Measurements from ENCODE around the gene ZNF79. TPM values are rescaled to one million over a fixed set of nuclear protein-coding genes. Genes with fewer than 3 reads are reported as not detected.

ZNF79 gene
- total and polyA plus RNA-seq, 4 donors: 1.0 to 10.3 (median 4.7) TPM

GRCh38 chr9:127489471-127490115 lies 65.4 kb downstream of the ZNF79 start:
- Histone ChIP-seq H3K27ac (ENCODE audit: low read depth in 1 of 2, low read length in 2 of 2) (no peak overlapping the region), H3K27me3 (ENCODE audit: control insufficient read depth in 1 of 2, insufficient read depth in 2 of 2, low read length in 1 of 2) (no peaks in the 10 kb centered on the region), H3K4me3 (ENCODE audit: low read length in 2 of 2) (no peak overlapping the region), H3K9me3 (ENCODE audit: control insufficient read depth, low read length) (no peaks in the 10 kb centered on the region), H3K4me1 (ENCODE audit: control insufficient read depth in 1 of 2, insufficient read depth in 2 of 2, low read length in 2 of 2) (no peaks in the 10 kb centered on the region), H3K36me3 (ENCODE audit: control insufficient read depth in 1 of 2, insufficient read depth in 2 of 2, low read length in 1 of 2) (peaks cover 5 to 9% of the 10 kb centered on the region in 2 donors)
- no peak for ATAC-seq (ENCODE audit: low FRiP score)
- intact Hi-C loops (cut with DNase I): no loop called here
- 78% methylated on average over 22 of the region's 22 CpGs for WGBS, 2 donors
- no peak for DNase-seq

GRCh38 chr9:127490535-127491230 lies 66.5 kb downstream of the ZNF79 start:
- Histone ChIP-seq H3K4me3 (ENCODE audit: low read length in 2 of 2) (no peak overlapping the region), H3K27ac (ENCODE audit: low read depth in 1 of 2, low read length in 2 of 2) (no peak overlapping the region), H3K9me3 (ENCODE audit: control insufficient read depth, low read length) (no peaks in the 10 kb centered on the region), H3K36me3 (ENCODE audit: control insufficient read depth in 1 of 2, insufficient read depth in 2 of 2, low read length in 1 of 2) (peaks cover 5 to 8% of the 10 kb centered on the region in 2 donors), H3K27me3 (ENCODE audit: control insufficient read depth in 1 of 2, insufficient read depth in 2 of 2, low read length in 1 of 2) (no peaks in the 10 kb centered on the region), H3K4me1 (ENCODE audit: control insufficient read depth in 1 of 2, insufficient read depth in 2 of 2, low read length in 2 of 2) (no peaks in the 10 kb centered on the region)
- intact Hi-C loops (cut with DNase I): no loop called here
- DNase-seq: no peak
- ATAC-seq (ENCODE audit: low FRiP score): no peak
- 88 to 89% methylated on average over 9 of the region's 9 CpGs for WGBS, 2 donors

GRCh38 chr9:127491516-127491915 lies 67.3 kb downstream of the ZNF79 start:
- no peak overlapping the region for H3K27ac ChIP-seq (ENCODE audit: low read depth in 1 of 2, low read length in 2 of 2)
- 89 to 91% methylated on average over 10 of the region's 10 CpGs for WGBS, 2 donors
- H3K9me3 ChIP-seq (ENCODE audit: control insufficient read depth, low read length): no peaks in the 10 kb centered on the region
- no peak overlapping the region for H3K4me3 ChIP-seq (ENCODE audit: low read length in 2 of 2)
- intact Hi-C loops (cut with DNase I): no loop called here
- ATAC-seq (ENCODE audit: low FRiP score) (no peak), DNase-seq (no peak)
- peaks cover 5 to 7% of the 10 kb centered on the region in 2 donors for H3K36me3 ChIP-seq (ENCODE audit: control insufficient read depth in 1 of 2, insufficient read depth in 2 of 2, low read length in 1 of 2)
- H3K27me3 ChIP-seq (ENCODE audit: control insufficient read depth in 1 of 2, insufficient read depth in 2 of 2, low read length in 1 of 2): no peaks in the 10 kb centered on the region
- no peaks in the 10 kb centered on the region for H3K4me1 ChIP-seq (ENCODE audit: control insufficient read depth in 1 of 2, insufficient read depth in 2 of 2, low read length in 2 of 2)

GRCh38 chr9:127492616-127493015 lies 68.4 kb downstream of the ZNF79 start:
- no peak for ATAC-seq (ENCODE audit: low FRiP score)
- Histone ChIP-seq H3K27ac (ENCODE audit: low read depth in 1 of 2, low read length in 2 of 2) (no peak overlapping the region), H3K9me3 (ENCODE audit: control insufficient read depth, low read length) (no peaks in the 10 kb centered on the region), H3K27me3 (ENCODE audit: control insufficient read depth in 1 of 2, insufficient read depth in 2 of 2, low read length in 1 of 2) (no peaks in the 10 kb centered on the region), H3K4me3 (ENCODE audit: low read length in 2 of 2) (no peak overlapping the region), H3K4me1 (ENCODE audit: control insufficient read depth in 1 of 2, insufficient read depth in 2 of 2, low read length in 2 of 2) (no peaks in the 10 kb centered on the region), H3K36me3 (ENCODE audit: control insufficient read depth in 1 of 2, insufficient read depth in 2 of 2, low read length in 1 of 2) (peaks cover under 1 to 7% of the 10 kb centered on the region in 2 donors)
- 87% methylated on average over 14 of the region's 14 CpGs for WGBS, 2 donors
- DNase-seq: no peak
- intact Hi-C loops (cut with DNase I): no loop called here

- H3K36me3 ChIP-seq (ENCODE audit: control insufficient read depth in 1 of 2, insufficient read depth in 2 of 2, low read length in 1 of 2): peaks cover 0 to 7% of the 10 kb centered on the region in 2 donors
- H3K27ac ChIP-seq (ENCODE audit: low read depth in 1 of 2, low read length in 2 of 2): peak overlapping the region in 1 of 2 donors; percentile 35
- no peaks in the 10 kb centered on the region for H3K9me3 ChIP-seq (ENCODE audit: control insufficient read depth, low read length)
- ATAC-seq (ENCODE audit: low FRiP score): no peak
- WGBS, 2 donors: 81 to 84% methylated on average over 22 of the region's 22 CpGs
- intact Hi-C loops (cut with DNase I): no loop called here
- no peak overlapping the region for H3K4me3 ChIP-seq (ENCODE audit: low read length in 2 of 2)
- no peaks in the 10 kb centered on the region for H3K27me3 ChIP-seq (ENCODE audit: control insufficient read depth in 1 of 2, insufficient read depth in 2 of 2, low read length in 1 of 2)
- no peaks in the 10 kb centered on the region for H3K4me1 ChIP-seq (ENCODE audit: control insufficient read depth in 1 of 2, insufficient read depth in 2 of 2, low read length in 2 of 2)
- DNase-seq: no peak
These were observed 69.6 kb downstream of the ZNF79 start for GRCh38 chr9:127493592-127494303.

GRCh38 chr9:127494304-127494702 lies 70.1 kb downstream of the ZNF79 start:
- WGBS, 2 donors: 84 to 92% methylated on average over 9 of the region's 9 CpGs
- no peak for ATAC-seq (ENCODE audit: low FRiP score)

More at GRCh38 chr9:127494304-127494702, 70.1 kb downstream of the ZNF79 start:
- peaks cover 0 to 4% of the 10 kb centered on the region in 2 donors for H3K36me3 ChIP-seq (ENCODE audit: control insufficient read depth in 1 of 2, insufficient read depth in 2 of 2, low read length in 1 of 2)
- H3K9me3 ChIP-seq (ENCODE audit: control insufficient read depth, low read length): no peaks in the 10 kb centered on the region
- H3K27me3 ChIP-seq (ENCODE audit: control insufficient read depth in 1 of 2, insufficient read depth in 2 of 2, low read length in 1 of 2): no peaks in the 10 kb centered on the region
- no peak overlapping the region for H3K4me3 ChIP-seq (ENCODE audit: low read length in 2 of 2)
- H3K27ac ChIP-seq (ENCODE audit: low read depth in 1 of 2, low read length in 2 of 2): peak overlapping the region in 1 of 2 donors; percentile 35
- intact Hi-C loops (cut with DNase I): no loop called here
- no peak for DNase-seq
- H3K4me1 ChIP-seq (ENCODE audit: control insufficient read depth in 1 of 2, insufficient read depth in 2 of 2, low read length in 2 of 2): no peaks in the 10 kb centered on the region

Other genes with a start within 250 kb of the ZNF79 start
- gene GARNL3, start 159.6 kb upstream of the ZNF79 start, total RNA-seq: 10 to 100 TPM; 59.1 to 70.9 TPM
- gene GARNL3, start 159.6 kb upstream of the ZNF79 start, polyA plus RNA-seq: 10 to 100 TPM in 1 of 2 donors, 1 to 10 TPM in 1; 6.3 to 26.6 TPM
- gene SLC2A8, start 27.2 kb upstream of the ZNF79 start, total RNA-seq: 10 to 100 TPM; 15.3 to 21.0 TPM
- 10 to 100 TPM in 1 of 2 donors, 1 to 10 TPM in 1; 9.9 to 30.5 TPM for gene SLC2A8, start 27.2 kb upstream of the ZNF79 start, polyA plus RNA-seq
- 100 to 1,000 TPM; 875 to 907 TPM for gene RPL12, start 27.0 kb downstream of the ZNF79 start, total RNA-seq
- gene RPL12, start 27.0 kb downstream of the ZNF79 start, polyA plus RNA-seq: 1,000 to 10,000 TPM; 2,932 to 3,006 TPM
- 10 to 100 TPM; 16.3 to 27.8 TPM for gene LRSAM1, start 27.1 kb downstream of the ZNF79 start, total RNA-seq
- gene LRSAM1, start 27.1 kb downstream of the ZNF79 start, polyA plus RNA-seq: 10 to 100 TPM in 1 of 2 donors, 1 to 10 TPM in 1; 9.3 to 38.8 TPM
- 10 to 100 TPM; 50.0 to 69.0 TPM for gene STXBP1, start 187.9 kb downstream of the ZNF79 start, total RNA-seq
- gene STXBP1, start 187.9 kb downstream of the ZNF79 start, polyA plus RNA-seq: 10 to 100 TPM in 1 of 2 donors, 1 to 10 TPM in 1; 6.6 to 20.7 TPM